Smooth muscle cell of trachea (primary cell): ENCODE data around the gene KIAA2012. TPM values are rescaled to one million over a fixed set of nuclear protein-coding genes. Genes with fewer than 3 reads are reported as not detected.

Source experiments
- total RNA-seq: library from RNA; depleted of rRNA; stranded (reverse); fragments of >200 nt; gene quantifications from 2 replicates; pipeline ENCODE4 v1.2.1, GENCODE V29; 2014

KIAA2012 gene
- total RNA-seq = 0.17 TPM in 1 of 2 replicates, not detected in the other

DNA sequence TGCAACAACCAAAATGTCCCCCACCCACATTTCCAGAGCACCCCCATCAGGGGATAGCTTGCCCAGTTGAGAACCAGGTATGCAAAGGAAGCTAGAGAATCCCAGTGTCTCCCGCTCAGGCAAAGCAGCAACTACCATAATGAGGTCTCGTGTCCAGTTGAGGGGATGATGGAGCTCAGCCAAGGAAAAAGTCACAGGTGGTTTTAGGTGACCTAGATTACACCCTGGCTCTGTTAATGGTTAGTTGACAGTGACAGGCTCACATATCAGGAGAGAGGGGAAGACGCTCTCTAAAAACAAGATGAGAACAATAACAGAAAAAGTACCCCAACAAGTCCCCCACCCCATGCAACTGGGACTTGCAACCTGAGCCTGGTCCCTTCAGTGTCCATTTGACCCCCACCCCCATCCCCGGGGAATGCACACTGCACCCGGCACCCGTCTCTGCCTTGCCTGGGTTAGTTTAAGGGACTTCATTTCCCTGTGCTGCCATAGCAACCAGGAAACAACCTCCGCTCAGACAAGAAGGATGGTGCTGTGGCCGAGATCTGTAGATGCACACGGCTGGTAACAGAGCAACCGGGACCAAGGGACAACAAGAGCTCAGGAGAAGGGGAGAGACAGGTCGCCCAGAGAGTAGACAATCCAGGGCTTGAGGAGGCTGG is at the start of gene KIAA2012:
TSS of gene KIAA2012 (plus strand) at position 519 of the 665 bp plus-strand sequence. CDS start 373 bp downstream, outside the sequence.

GRCh38 chr2:202033317-202034248 is 39.5 kb upstream of the KIAA2012 start, which contains the start of gene FZD7:
TSS of gene FZD7 (plus strand) at chr2:202033855. CDS start at chr2:202034648, 793 bp downstream.

GRCh38 chr2:202238234-202239197 is 165.5 kb downstream of the KIAA2012 start, which contains the start of gene SUMO1:
TSS of gene SUMO1 (minus strand) at chr2:202238597. CDS start at chr2:202238451, 146 bp downstream.

Other genes starting within 250 kb of the KIAA2012 start
- 17.0 and 82.4 TPM in 2 replicates for gene FZD7, start 39.4 kb upstream of the KIAA2012 start, total RNA-seq
- 103 and 168 TPM in 2 replicates for gene SUMO1, start 165.3 kb downstream of the KIAA2012 start, total RNA-seq
- 40.0 and 60.2 TPM in 2 replicates for gene NOP58, start 192.5 kb downstream of the KIAA2012 start, total RNA-seq